GM21367 (cell line): ENCODE results near the gene LAGE3.
"Not testable (repeated sequence)": the region's sequence is repeated elsewhere in the genome, so short reads cannot be mapped to it uniquely, and the experiment has no call there.

Experiments used
- ATAC-seq: cut with Tn5 transposase; IDR thresholded peaks from one replicate; pipeline ENCODE4 v1.9.1; 2021; ENCODE audit not compliant: unreplicated experiment

Gene LAGE3

GRCh38 chrX:154502098-154502497, 23.0 kb upstream of the LAGE3 start:
- ATAC-seq = no peak

GRCh38 chrX:154501423-154501822, 22.3 kb upstream of the LAGE3 start:
- not testable (repeated sequence) for ATAC-seq

- not testable (repeated sequence) for ATAC-seq
Measured at GRCh38 chrX:154496591-154497137, 17.6 kb upstream of the LAGE3 start.

GRCh38 chrX:154495472-154495922, 16.4 kb upstream of the LAGE3 start:
- ATAC-seq = no peak

GRCh38 chrX:154494715-154495114, 15.6 kb upstream of the LAGE3 start:
- ATAC-seq = no peak

- peak; percentile 69 for ATAC-seq
Measured at GRCh38 chrX:154490414-154491083, 11.5 kb upstream of the LAGE3 start, which contains the start of gene SLC10A3. Gene SLC10A3 (minus strand): TSS chrX:154490629. CDS start chrX:154488940, 1,689 bp downstream.

GRCh38 chrX:154490021-154490413, 10.9 kb upstream of the LAGE3 start:
- peak; percentile 21 for ATAC-seq

GRCh38 chrX:154489182-154489581, 10.1 kb upstream of the LAGE3 start:
- no peak for ATAC-seq

- ATAC-seq = no peak
Measured at GRCh38 chrX:154488336-154489075, 9.4 kb upstream of the LAGE3 start.

- no peak for ATAC-seq
Measured at GRCh38 chrX:154487518-154488290, 8.6 kb upstream of the LAGE3 start.

GRCh38 chrX:154486396-154487207, 7.5 kb upstream of the LAGE3 start, which contains the start of gene UBL4A:
Gene UBL4A (minus strand): TSS chrX:154486615. CDS start chrX:154486584, 31 bp downstream.
- ATAC-seq = no peak

GRCh38 chrX:154486052-154486395, 6.9 kb upstream of the LAGE3 start:
- ATAC-seq = no peak

- ATAC-seq = no peak
Measured at GRCh38 chrX:154485150-154486051, 6.3 kb upstream of the LAGE3 start.

GRCh38 chrX:154484255-154485149, 5.4 kb upstream of the LAGE3 start:
- ATAC-seq = no peak

- ATAC-seq = no peak
Measured at GRCh38 chrX:154483325-154483724, 4.2 kb upstream of the LAGE3 start.

GRCh38 chrX:154482786-154483185, 3.7 kb upstream of the LAGE3 start:
- ATAC-seq = no peak

GRCh38 chrX:154481911-154482601, 3.0 kb upstream of the LAGE3 start:
- ATAC-seq = no peak

- ATAC-seq = no peak
Measured at GRCh38 chrX:154481195-154481594, 2.1 kb upstream of the LAGE3 start.
